GM19467 (cell line): ENCODE results near the gene KCNN3.

Experiments used
- ATAC-seq: cut with Tn5 transposase; IDR thresholded peaks from one replicate; pipeline ENCODE4 v1.9.1; 2021; ENCODE audit warnings: mild to moderate bottlenecking, moderate library complexity; ENCODE audit not compliant: unreplicated experiment

KCNN3 gene

DNA sequence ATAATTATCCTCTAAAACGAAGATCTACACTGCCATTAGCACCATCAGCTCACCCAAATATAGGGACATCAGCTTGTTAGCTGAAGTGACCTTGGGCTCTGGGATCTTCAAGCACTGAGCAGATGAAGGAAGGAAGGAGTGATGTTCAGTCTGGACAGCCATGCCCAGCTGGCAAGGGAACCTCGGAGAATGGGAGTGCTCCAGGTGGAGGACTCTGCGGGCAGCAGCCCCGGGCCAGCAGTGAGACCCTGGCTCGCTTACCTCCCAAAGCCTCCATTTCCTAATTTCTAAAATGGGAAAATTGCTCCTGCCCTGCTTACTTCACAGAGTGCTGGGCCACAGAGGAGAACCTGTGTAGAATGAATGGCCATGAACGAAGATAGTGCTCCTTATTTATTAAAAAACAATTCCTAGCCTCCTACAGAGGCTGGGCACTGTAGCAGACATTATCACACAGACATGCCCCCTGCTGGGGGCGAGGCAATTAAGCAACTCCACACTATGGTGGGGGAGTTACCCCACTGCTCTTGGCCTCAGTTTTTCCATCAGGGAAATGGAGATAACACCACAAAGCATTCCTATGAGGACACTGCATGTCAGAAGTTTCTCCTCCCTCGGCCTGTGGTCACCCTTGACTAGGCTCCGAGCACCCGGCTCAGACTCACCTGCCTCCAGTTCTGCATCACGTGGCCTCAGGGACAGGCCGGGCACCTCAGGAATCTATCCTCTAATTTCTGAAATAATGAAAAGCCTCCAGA is 117.6 kb downstream of the KCNN3 start:
- ATAC-seq, result no peak

DNA sequence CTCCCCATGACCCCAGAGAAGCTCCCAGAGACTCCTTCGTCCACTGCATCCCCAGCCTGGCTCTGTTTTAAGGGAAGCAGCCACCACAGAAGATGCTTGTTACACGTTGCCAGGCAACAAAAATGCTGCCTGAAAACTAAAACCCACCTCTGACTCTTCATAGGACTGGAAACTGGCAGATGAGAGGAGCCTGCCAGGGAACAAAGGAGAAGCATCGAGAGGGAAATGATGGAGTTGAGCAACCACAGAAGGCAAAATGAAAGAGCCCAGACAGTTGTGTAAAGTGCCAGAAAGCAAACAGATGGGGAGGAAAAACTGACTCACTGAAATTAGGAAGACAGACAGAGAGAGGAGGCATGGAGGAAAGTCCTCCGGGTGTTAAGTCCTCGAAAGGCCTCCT is 118.4 kb downstream of the KCNN3 start:
- no peak for ATAC-seq

DNA sequence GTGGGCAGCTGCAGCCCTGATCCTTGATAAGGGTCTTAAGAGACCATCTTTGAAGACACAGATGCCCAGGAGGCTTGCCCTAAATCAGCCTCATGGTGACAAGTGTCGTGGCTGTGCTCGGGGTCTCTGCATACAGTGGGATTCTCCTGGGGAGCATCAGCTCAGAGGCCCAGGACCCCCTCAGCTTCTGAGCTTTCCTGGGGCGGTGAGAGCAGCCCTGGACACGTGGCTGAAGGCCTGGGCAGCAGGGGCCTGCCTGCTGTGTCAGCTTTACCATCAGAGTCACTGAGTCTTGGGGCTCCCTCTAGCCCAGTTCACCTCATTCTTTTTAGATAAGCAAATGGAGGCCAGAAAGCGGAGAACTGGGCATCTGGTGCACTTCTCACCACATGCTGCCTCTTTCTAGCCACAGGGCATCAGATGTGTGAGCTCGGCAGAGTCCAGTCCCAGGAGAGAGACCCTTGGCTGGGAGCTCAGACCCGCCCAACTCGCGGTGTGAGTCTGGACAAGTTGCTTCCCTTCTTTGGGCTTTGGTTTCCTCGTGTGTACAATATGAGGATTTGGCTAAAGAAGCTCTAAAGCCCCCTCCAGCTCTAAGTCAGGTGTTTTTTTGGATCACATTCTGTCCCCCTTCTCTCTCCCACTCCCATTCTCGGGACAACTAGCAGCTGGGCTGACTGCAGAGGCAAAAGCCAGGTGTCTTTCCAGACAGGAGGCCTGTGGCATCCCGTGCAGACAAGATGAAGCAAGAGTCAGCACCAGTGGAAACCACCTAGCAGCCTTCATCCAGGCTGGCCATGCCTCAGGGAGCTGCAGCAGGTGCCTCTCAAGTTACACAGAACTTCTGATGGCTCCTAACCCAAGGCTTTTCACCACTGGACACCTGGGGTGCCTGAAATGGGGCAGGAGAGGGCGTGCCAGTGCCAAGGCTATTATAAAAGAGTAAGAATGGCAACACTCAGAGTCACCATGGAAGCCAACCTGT is 119.1 kb downstream of the KCNN3 start:
- ATAC-seq, result no peak

DNA sequence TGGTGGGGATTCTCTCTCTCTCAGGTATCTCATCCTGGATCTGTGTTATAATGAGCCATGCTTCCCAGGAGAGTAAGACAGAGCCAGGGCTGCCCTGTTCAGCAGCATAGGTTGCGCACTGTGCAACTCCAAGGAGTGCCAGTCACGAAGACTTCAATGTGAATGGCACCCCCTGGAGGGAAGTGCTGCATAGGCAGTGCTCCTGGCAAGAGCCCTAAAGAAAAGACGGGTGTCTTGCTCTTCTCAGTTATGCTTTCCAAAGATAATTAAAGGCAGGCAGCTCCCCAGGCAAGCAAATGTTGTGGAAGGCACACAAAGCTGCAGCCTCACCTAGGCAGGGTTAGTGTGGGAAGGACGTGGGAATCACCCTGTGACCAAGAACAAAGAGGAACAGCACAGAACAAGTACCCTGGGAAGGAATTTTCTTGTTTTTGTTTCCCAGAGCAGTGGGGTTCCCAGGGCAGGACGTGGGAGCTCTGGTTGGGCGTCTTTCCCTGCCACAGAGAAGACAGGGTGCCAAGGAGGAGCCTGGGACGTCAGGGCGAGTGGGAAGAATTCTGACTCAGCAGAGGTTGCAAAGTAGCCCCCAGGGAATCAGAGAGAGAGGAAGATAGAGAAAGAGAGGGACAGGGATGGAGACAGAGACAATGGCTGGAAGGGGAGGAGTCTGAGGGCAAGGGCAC is 120.9 kb downstream of the KCNN3 start:
- ATAC-seq, result no peak

DNA sequence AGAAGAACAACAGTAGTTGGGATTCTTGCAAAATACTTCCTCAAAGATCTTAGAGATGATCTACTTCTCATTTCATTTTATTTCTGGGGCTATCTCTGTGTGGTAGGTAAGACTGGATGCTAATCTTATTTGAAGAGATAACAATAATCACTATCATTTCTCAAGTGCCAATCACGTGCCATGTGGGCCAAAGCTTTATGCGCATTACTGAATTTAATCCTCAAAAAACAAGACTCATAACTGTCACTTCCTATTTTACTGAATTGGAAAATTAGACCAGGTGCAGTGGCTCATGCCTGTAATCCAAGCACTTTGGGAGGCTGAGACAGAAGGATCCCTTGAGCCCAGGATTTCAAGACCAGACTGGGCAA is 121.7 kb downstream of the KCNN3 start:
- ATAC-seq, result no peak

DNA sequence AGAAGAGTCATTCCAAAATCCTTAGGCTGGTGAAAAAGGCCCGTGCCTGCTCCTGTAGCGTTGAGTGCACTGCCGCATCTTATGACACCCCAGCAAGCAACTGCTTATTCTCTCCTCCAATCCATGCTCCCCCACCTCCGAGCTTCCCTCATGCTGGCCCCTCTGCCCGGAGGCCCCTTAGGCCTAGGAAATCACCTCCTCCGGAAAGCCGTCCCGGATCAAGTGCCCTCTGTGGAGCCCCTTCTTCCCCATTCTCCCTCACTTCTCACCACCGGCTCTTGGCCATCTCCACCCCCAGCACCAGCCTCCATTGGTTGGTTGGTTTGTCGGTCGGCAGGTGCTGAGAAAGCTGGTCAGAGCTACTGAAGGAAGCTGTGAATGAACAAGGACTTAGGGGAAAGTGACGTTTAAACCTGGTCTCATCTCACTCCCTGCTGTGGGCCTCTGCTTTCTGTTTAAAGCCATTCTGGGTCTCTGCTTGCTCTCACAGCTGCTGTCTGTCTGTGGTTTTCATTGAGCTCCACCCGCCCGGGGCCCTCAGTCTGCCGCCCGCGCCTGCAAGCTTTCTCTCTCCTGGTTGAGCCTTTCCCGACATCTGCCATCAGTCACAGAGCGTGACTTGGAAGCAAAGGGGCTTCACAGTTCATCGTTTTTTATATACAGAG is 122.2 kb downstream of the KCNN3 start:
- ATAC-seq, result peak; percentile 54

DNA sequence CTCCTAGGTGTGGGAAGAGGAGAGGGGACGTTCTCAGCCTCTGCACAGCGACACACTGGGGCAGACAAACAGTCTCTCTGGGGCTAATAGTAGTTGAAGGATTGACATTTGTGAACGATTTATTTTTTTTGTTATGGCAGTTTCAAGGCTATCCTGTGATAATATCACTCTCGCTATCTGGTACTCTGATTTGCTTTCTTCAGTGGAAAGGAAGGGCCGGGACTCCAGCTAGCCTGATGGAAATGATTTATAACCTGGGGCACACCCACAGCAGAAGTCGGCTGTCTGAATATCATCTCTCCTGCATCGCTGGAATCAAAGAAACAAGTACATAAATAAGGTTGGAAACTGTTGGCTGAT is 122.7 kb downstream of the KCNN3 start:
- ATAC-seq, result no peak

DNA sequence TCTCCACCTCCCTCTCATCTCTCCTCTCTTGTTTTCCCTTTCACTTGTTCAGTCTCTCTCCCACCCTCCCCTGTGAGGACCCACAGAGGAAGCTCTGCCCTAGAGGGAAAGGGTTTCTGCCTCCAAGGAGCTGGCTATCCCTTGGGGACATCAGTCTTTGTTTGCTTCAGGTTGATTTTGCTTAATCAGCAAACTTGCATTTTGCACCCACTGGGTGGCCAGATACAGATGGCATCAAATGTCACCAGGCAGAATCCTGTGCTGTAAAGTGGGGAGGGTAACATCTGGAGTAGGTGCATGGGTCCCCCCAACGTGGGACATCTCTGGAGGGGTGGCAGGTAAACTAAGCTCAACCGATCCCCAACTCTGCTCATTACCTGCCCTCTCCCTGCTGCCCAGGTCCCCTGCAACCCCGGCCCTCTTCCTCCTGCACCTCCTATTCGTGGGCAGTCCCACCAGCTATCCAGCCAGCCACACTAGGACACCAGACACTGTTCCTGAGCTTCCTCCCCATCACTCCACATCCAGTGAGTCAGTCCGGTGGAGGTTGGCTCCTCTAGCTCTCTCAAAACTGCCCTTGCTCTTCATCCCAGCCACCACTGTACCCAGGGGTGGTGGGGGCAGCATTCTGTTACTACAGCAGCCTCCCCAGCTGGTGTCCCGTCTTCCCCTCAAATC is 123.3 kb downstream of the KCNN3 start:
- no peak for ATAC-seq

DNA sequence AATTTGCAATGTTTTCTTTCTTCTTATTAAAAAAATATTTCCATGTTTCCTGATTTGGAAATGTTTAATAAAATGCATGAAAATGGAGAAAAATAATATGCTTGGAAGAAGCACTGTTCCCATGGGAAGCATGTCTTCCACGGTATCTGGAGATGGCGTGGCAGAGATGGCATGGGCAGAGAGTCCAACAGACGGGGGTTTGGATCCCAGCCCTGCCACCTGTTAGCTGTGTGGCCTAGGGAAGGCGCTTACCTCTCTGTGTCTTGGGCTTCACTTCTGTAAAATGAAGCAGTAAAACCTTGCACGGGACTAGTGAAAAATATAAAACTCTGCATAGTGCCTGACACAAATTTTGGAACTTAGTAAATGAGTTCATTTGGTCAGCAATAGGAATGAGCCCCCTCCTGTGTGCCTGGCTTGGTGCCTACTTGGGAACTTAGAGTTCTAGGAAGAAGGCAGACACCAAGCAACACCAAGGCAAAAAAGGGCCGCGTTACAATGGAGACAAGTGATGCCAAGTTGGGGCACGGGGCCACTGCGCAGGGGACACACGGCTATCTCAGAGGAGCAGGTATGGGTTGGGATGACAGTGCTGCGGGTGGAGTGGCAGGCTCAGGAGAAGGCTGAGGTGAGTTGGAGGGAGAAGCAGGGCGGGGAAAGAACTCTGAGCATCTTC is 124.2 kb downstream of the KCNN3 start:
- ATAC-seq, result no peak

DNA sequence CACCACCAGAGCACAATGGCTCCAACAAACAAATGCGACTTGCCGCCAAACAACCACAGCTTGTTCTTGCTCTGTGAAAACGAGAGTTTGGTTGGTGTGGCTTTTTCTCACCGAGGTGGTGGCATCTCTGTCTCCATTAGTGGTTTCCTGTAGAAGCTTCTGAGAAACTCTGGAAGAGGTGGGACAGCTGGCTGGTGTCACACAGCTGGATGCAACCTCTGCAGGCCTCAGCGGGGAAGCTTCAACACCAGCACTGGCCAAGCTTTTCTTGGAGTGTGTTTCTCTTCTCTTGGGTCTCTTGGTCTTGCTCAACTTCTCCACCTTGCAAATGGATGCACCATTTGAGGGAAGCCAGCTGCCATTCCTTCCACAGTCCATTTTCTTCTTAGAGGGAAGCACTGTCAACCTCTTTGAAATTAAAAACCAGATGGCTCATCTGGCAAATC is 124.8 kb downstream of the KCNN3 start:
- no peak for ATAC-seq

DNA sequence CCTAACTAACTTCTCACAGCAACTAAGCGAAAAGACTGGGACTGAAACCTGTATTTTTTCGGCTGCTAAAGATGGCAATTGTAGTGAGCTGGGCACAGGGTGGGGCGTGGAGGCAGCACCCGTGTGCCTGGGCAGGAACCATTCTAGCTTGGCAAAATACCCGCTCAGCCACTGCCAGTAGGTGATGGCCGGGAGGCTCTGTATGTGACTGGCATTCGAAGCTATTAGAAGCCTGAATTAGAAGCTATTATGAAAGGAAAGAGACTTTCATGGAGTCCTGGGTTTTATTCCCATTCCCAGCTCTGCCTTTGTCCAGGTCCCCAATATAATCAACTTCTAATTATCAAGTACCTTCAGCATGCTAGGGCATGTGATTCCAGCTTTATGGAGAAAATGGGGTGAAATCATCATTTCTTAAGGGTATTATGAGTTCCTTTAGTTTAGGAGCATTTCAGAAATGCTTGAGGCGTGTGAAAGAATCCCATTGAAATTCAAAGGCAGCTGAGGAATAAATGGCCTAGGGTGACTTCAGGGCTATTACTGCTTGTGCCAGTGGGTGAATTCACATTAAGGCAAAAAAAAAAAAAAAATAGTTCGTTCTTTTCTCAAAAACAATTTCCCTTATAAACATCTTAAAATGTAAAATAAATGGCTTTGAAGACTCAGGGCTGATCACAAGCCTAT is 125.6 kb downstream of the KCNN3 start:
- ATAC-seq, result no peak

DNA sequence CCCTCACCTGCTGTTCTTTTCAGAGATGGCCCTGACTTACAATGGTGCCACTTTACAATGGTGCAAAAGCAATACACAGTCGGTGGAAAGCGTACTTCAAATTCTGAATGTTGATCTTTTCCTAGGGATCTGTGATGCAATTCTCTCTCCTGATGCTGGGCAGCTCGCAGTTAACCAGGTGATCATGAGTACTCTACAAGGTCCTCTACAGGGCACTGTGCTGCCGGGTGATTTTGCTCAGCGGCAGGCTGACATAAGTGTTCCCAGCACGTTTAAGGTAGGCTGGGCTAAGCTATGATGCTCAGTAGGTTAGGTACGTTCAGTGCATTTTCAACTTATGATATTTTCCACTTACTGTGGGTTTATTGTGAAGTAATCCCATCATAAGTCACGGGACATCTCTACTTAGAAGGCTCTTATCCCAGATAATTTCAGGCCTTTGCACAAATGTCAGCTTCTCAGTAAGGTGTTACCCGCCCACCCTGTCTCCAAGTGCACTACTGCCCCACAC is 126.5 kb downstream of the KCNN3 start:
- no peak for ATAC-seq

DNA sequence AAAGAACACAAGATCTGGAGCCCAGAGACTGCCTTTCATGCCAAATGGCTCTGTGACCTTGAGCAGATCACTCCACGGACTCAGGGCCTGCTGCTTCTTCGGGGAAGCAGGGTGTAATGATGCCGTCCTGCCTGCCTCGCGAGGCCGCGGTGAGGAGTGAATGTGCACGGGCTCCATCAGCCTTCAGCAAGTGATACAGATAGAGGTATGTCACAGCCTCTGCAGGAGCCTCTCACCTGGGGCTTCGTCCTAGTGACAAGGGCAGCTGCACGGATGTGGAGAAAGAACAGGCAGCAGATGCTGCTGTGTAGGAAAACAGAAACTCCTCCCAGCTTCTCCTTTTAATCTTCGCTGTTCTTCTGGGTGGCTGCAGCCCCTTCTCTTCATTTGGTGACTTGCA is 127.5 kb downstream of the KCNN3 start:
- no peak for ATAC-seq

DNA sequence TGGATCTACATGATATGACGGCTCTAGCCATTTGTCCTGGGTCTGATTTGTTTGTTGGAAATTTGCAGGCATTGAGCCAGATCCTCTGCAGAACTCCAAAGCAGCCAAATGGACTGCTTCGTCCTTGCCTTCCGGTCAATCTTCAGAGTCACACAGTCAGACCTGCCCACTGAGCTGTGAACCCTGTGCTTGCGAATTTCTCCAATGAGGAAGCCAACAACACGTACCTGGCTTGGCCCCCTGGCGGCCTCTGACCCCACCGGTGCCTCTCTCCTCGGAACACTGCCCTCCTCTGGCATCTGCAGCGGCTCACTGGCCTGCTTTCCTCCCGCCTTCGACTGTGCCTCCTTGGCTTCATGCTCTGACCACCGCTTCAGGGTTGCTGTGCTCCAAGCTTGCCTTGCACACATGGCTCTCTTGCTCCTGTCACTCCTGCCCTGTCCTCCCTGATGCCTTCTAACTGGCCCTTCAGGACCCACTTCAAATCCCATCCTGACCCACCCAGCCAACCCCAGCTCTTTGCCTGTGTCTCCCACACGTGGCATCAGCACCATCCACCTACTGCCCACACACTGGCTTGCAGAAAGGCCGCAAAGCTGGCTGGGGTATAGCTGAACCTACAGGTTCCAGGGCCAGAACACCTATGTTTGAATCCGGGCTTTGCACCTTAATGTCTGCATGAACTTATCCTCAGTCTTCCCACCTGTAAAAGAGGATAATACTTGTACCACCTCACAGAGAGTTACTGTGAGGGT is 128.2 kb downstream of the KCNN3 start:
- no peak for ATAC-seq

DNA sequence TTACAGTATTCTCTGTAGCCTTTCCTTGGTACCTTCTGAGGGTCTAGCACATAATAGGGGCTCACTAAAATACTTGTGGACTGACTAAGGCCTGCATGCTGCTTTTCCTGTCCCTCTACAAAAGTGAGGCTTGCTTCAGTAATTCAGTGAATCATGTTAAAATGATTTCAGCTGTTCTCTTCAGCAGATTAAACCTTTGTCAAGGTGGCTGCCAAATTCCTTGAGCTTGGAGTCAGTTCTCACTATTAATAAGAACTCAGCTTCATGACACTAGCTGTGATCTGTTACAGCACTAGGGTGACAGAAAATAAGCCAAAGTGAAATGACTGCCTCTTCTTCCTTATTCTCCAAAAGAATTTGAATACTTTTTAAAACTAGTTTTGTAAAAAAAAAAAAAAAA is 128.8 kb downstream of the KCNN3 start:
- ATAC-seq, result no peak

DNA sequence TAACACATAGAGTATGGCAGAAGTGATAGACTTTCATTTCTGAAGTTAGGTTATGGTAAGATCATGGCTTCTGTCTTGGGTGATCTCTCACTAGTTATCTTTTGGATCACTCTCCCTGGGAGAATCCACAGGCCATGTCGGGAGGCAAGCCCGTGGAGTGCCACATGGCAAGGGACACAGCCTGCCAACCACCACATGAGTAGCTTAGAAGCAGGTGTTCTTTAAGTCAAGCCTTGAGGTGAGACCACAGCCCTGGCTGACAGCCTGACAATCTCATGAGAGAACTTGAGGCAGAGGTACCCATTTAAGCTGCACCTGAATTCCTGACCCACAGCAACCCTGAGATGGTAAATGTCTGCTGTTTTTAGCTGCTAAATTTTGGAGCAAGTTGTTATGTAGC is 130.4 kb downstream of the KCNN3 start:
- no peak for ATAC-seq

DNA sequence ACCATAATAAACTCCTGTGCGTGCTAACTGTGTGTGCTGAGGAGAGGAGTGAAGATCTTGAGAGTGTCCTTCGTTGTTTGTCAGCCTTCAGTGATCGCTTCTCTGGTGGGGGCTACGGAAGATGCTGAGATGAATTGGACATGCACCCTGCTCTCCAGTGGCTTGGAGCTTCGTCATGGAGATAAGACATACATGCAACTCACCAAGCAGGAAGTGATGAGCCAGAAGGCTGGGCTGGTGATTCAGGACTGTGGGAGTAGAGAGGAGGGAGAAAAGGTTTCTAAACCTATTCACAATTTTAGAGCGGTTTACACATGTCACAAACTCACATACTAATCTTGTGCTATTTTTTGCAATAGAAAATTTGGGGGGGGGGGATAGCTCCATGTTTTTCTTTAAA is 133.2 kb downstream of the KCNN3 start:
- ATAC-seq, result no peak

DNA sequence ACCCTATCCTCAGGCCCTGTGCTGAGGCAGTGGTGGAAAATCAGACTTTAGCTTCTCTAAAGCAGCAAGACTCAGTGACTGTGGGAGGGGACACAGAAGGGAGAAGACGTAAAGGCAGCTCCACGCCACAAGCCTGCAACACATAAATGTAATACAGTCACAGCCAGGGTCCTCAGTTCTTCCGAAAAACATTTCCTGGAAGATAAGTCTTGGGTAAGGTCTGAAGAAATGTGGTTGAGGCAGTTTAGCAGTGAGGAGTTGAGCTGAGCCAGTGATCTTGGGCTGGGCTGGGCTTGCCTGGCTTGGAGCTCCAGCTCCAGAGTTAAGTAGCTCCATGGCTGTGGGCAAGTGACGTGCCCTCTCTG is 134.3 kb downstream of the KCNN3 start:
- ATAC-seq, result no peak
